SH-SY5Y (cell line): ENCODE results near the gene NLGN4Y.

Source experiments
- GATA2 ChIP-seq: IDR thresholded peaks from 2 replicates; pipeline ENCODE4 v1.6.1; 2011; ENCODE audit warnings: mild to moderate bottlenecking, low read depth, low read length
- GATA3 ChIP-seq: IDR thresholded peaks from 2 replicates; pipeline ENCODE4 v1.6.1; 2011; ENCODE audit warnings: low read depth, mild to moderate bottlenecking, low read length, moderate library complexity

DNA sequence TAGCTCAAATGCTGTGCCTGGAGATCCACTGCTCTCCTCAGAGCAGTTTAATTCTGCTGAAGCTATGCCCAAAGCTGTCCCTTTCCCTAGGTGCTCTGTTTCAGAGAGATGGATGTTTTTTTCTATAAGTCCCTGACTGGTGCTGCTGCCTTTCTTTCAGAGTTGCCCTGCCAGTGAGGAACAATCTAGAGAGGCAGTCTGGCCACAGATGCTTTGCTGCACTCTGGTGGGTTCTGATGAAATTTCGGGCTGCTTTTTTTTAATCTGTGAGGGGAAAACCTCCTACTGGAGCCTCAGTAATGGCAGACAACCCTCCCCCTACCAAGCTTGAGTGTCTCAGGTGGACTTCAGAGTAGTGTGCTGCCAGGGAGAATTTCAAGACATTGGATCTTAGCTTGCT is 93.3 kb downstream of the NLGN4Y start:
- TF ChIP-seq GATA2 (no peak), GATA3 (no peak)
